HEK293 (cell line): ENCODE data around the gene MRRF.

ENCODE experiments used
- CTCF ChIA-PET: fragments of 350-600 bp; formaldehyde crosslinking; extraction: SDS; loops from one replicate; lab custom pipeline; 2021; ENCODE audit warnings: antibody characterized with exemption; lab: Yijun Ruan, JAX
- POLR2A ChIA-PET: fragments of 300-600 bp; formaldehyde crosslinking; extraction: SDS; loops from one replicate; lab custom pipeline; 2020; ENCODE audit warnings: antibody characterized with exemption, inconsistent platforms; lab: Yijun Ruan, JAX
- H3K27ac ChIP-seq: fragments of 200-500 bp; sonication (Bioruptor generic); 2 replicates; pipeline ENCODE4 v1.5.1; 2014; ENCODE audit warnings: low read depth, low read length, control low read depth, inconsistent platforms; ENCODE audit errors: extremely low read depth
- H3K36me3 ChIP-seq, 2 experiments: fragments of 200-500 bp in 1 of 2; sonication (Bioruptor generic) in 1 of 2; 1 replicate in 1 of 2; 2 replicates in 1 of 2; pipeline ENCODE4 v1.5.1; 2014 to 2017; ENCODE audit warnings: inconsistent platforms in 2 of 2, low read length in 2 of 2; ENCODE audit not compliant: control insufficient read depth in 2 of 2, insufficient read depth in 1 of 2
- H3K4me1 ChIP-seq: fragments of 200-500 bp; sonication (Bioruptor generic); 2 replicates; pipeline ENCODE4 v1.5.1; 2014; ENCODE audit warnings: mild to moderate bottlenecking, low read length, inconsistent platforms; ENCODE audit not compliant: control insufficient read depth, insufficient read depth
- H3K4me3 ChIP-seq: 2 replicates; pipeline ENCODE4 v1.5.1; 2011; ENCODE audit warnings: low read depth, mild to moderate bottlenecking, control low read depth, low read length, moderate library complexity
- H3K9me3 ChIP-seq: fragments of 200-500 bp; sonication (Bioruptor generic); 2 replicates; pipeline ENCODE4 v1.5.1; 2014; ENCODE audit warnings: low read depth, low read length, inconsistent platforms; ENCODE audit not compliant: control insufficient read depth, insufficient read depth
- WT1 ChIP-seq: fragments of 450-650 bp; formaldehyde crosslinking; IDR thresholded peaks from 2 replicates; pipeline ENCODE4 v1.5.1; 2016; ENCODE audit warnings: missing biosample characterization, missing genetic modification characterization
- ZBTB21 ChIP-seq: fragments of 450-650 bp; formaldehyde crosslinking; IDR thresholded peaks from 2 replicates; pipeline ENCODE4 v1.5.1; 2017; ENCODE audit warnings: missing biosample characterization, missing genetic modification characterization
- ZNF132 ChIP-seq: fragments of 450-650 bp; formaldehyde crosslinking; IDR thresholded peaks from 2 replicates; pipeline ENCODE4 v1.5.1; 2017; ENCODE audit warnings: missing biosample characterization, missing genetic modification characterization, borderline replicate concordance
- ZNF174 ChIP-seq: fragments of 450-650 bp; formaldehyde crosslinking; IDR thresholded peaks from 2 replicates; pipeline ENCODE4 v1.5.0; 2017; ENCODE audit warnings: missing biosample characterization, mild to moderate bottlenecking, missing genetic modification characterization
- ZNF2 ChIP-seq: fragments of 450-650 bp; formaldehyde crosslinking; IDR thresholded peaks from 2 replicates; pipeline ENCODE4 v1.5.1; 2016; ENCODE audit warnings: missing biosample characterization, missing genetic modification characterization
- ZNF26 ChIP-seq: fragments of 450-650 bp; formaldehyde crosslinking; IDR thresholded peaks from 2 replicates; pipeline ENCODE4 v1.5.1; 2016; ENCODE audit warnings: missing biosample characterization, missing genetic modification characterization
- ZNF37A ChIP-seq: fragments of 450-650 bp; IDR thresholded peaks from 2 replicates; pipeline ENCODE4 v1.5.1; 2018; ENCODE audit warnings: missing biosample characterization, missing genetic modification characterization
- ZNF391 ChIP-seq: fragments of 450-650 bp; formaldehyde crosslinking; IDR thresholded peaks from 2 replicates; pipeline ENCODE4 v1.5.1; 2016; ENCODE audit warnings: low read depth, missing biosample characterization, missing genetic modification characterization, borderline replicate concordance
- ZNF394 ChIP-seq: fragments of 450-650 bp; formaldehyde crosslinking; IDR thresholded peaks from 2 replicates; pipeline ENCODE4 v1.5.1; 2016; ENCODE audit warnings: missing biosample characterization, missing genetic modification characterization, mild to moderate bottlenecking, moderate library complexity, borderline replicate concordance
- ZNF513 ChIP-seq: fragments of 450-650 bp; IDR thresholded peaks from 2 replicates; pipeline ENCODE4 v1.5.1; 2018; ENCODE audit warnings: missing biosample characterization, missing genetic modification characterization
- ZNF521 ChIP-seq: fragments of 450-650 bp; formaldehyde crosslinking; IDR thresholded peaks from 2 replicates; pipeline ENCODE4 v1.5.1; 2017; ENCODE audit warnings: missing biosample characterization, mild to moderate bottlenecking, missing genetic modification characterization
- ZNF548 ChIP-seq: fragments of 450-650 bp; formaldehyde crosslinking; IDR thresholded peaks from 2 replicates; pipeline ENCODE4 v1.5.1; 2016; ENCODE audit warnings: missing biosample characterization, missing genetic modification characterization
- ZNF561 ChIP-seq: fragments of 450-650 bp; IDR thresholded peaks from 2 replicates; pipeline ENCODE4 v1.5.1; 2018; ENCODE audit warnings: missing biosample characterization, missing genetic modification characterization, borderline replicate concordance
- ZNF629 ChIP-seq: fragments of 450-650 bp; formaldehyde crosslinking; IDR thresholded peaks from 2 replicates; pipeline ENCODE4 v1.5.1; 2017; ENCODE audit warnings: missing biosample characterization, missing genetic modification characterization
- ZNF639 ChIP-seq: fragments of 450-650 bp; formaldehyde crosslinking; IDR thresholded peaks from 2 replicates; pipeline ENCODE4 v1.5.1; 2016; ENCODE audit warnings: missing biosample characterization, missing genetic modification characterization
- ZSCAN4 ChIP-seq: fragments of 450-650 bp; formaldehyde crosslinking; IDR thresholded peaks from 2 replicates; pipeline ENCODE4 v1.5.1; 2017; ENCODE audit warnings: missing biosample characterization, missing genetic modification characterization
- ZXDB ChIP-seq: fragments of 450-650 bp; formaldehyde crosslinking; IDR thresholded peaks from 2 replicates; pipeline ENCODE4 v1.5.1; 2016; ENCODE audit warnings: missing biosample characterization, missing genetic modification characterization

MRRF gene

GRCh38 chr9:122376796-122377195 lies 112.1 kb downstream of the MRRF start:
- Histone ChIP-seq H3K4me3 (no peak overlapping the region), H3K9me3 (no peaks in the 10 kb centered on the region)
- POLR2A ChIA-PET, result no interaction called here
- TF ChIP-seq ZXDB (tag by site-specific recombination), result no peak
- TF ChIP-seq ZNF561 (tag by site-specific recombination), result no peak
- no peak for TF ChIP-seq ZNF37A
- no peak for TF ChIP-seq ZNF639
- no peak for TF ChIP-seq ZNF521
- no peak for TF ChIP-seq ZNF2 (tag by site-specific recombination)
- TF ChIP-seq ZNF629 (tag by site-specific recombination), result no peak
- TF ChIP-seq WT1 (tag by site-specific recombination), result no peak
- TF ChIP-seq ZNF391, result no peak
- no peak for TF ChIP-seq ZNF548 (tag by site-specific recombination)
- no peak for TF ChIP-seq ZNF513 (tag by site-specific recombination)
- no peak for TF ChIP-seq ZNF26
- TF ChIP-seq ZNF132, result no peak
- TF ChIP-seq ZNF174, result no peak
- TF ChIP-seq ZNF394, result no peak
- TF ChIP-seq, all 188 proteins: peak for 0
- CTCF ChIA-PET, result interaction anchor here (0.7 to 1.4 kb wide), 2 partner anchors 252 to 434 kb away, joined by 3 to 4 read pairs; no protein-coding TSS in a partner anchor
- Histone ChIP-seq H3K27ac (no peak overlapping the region), H3K4me1 (no peaks in the 10 kb centered on the region), H3K36me3 (no peaks in the 10 kb centered on the region)

- POLR2A ChIA-PET, result no interaction called here
Observed at GRCh38 chr9:122377241-122378164, 112.8 kb downstream of the MRRF start.

More at GRCh38 chr9:122377241-122378164, 112.8 kb downstream of the MRRF start:
- Histone ChIP-seq H3K4me3 (no peak overlapping the region), H3K4me1 (no peaks in the 10 kb centered on the region), H3K36me3 (no peaks in the 10 kb centered on the region), H3K9me3 (no peaks in the 10 kb centered on the region), H3K27ac (no peak overlapping the region)
- TF ChIP-seq ZSCAN4 (tag by site-specific recombination), result no peak
- TF ChIP-seq ZBTB21 (tag by site-specific recombination), result no peak
- CTCF ChIA-PET, result interaction anchor here (0.7 to 1.7 kb wide), 4 partner anchors 14 to 433 kb away, joined by 3 to 8 read pairs (median 4); no protein-coding TSS in a partner anchor
